ENCODE data around the gene PPP2R3A.
"Not testable (repeated sequence)": the region's sequence is repeated elsewhere in the genome, so short reads cannot be mapped to it uniquely, and the experiment has no call there.

DNA sequence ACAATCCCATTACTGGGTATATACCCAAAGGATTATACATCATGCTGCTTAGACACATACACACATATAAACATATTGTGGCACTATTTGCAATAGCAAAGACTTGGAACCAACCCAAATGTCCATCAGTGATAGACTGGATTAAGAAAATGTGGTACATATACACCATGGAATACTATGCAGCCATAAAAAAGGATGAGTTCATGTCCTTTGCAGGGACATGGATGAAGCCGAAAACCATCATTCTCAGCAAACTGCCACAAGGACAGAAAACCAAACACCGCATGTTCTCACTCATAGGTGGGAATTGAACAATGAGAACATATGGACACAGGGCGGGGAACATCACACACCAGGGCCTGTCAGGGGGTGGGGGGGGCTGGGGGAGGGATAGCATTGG is 166.1 kb downstream of the PPP2R3A start:
- not testable (repeated sequence) for TF ChIP-seq EZH2 (IDR thresholded peaks at IDR 0.05; ENCODE audit: insufficient read depth, poor library complexity, severe bottlenecking); EZH2phosphoT487 (IDR thresholded peaks at IDR 0.05; ENCODE audit: insufficient read depth, low read depth)

Measured in GM23248 (cell line).